ENCODE results near the gene ZNF628.
"Not testable (repeated sequence)": the region's sequence is repeated elsewhere in the genome, so short reads cannot be mapped to it uniquely, and the experiment has no call there.

The ZNF628 gene

GRCh38 chr19:55494172-55494761, 17.9 kb downstream of the ZNF628 start:
- TF ChIP-seq SPI1 (IDR thresholded peaks at IDR 0.05; ENCODE audit: borderline replicate concordance, low read depth) = no peak
- no peak for TF ChIP-seq GABPA (IDR thresholded peaks at IDR 0.05; ENCODE audit: low read depth)
- TF ChIP-seq CTCF (IDR thresholded peaks at IDR 0.05; ENCODE audit: insufficient read depth, low read length) = no peak
- no peak for TF ChIP-seq REST (IDR thresholded peaks at IDR 0.05; ENCODE audit: insufficient replicate concordance, low read depth)
- no peak for TF ChIP-seq POLR2AphosphoS5 (IDR thresholded peaks at IDR 0.05; ENCODE audit: low read depth)

GRCh38 chr19:55495646-55496349, 19.4 kb downstream of the ZNF628 start:
- Histone ChIP-seq H3K4me3 (replicated peaks; ENCODE audit: insufficient read depth, low read length) (no peak overlapping the region), H3K27ac (replicated peaks) (no peak overlapping the region), H3K27me3 (ENCODE audit: insufficient read depth, poor library complexity, severe bottlenecking) (peaks cover 23% of the 10 kb centered on the region)
- DNase-seq (ENCODE audit: low read depth in 1 of 2, low spot score in 1 of 2) = no peak
- TF ChIP-seq CTCF (IDR thresholded peaks at IDR 0.05; ENCODE audit: insufficient read depth, low read length) (no peak), SPI1 (IDR thresholded peaks at IDR 0.05; ENCODE audit: borderline replicate concordance, low read depth) (no peak), POLR2AphosphoS5 (IDR thresholded peaks at IDR 0.05; ENCODE audit: low read depth) (no peak), REST (IDR thresholded peaks at IDR 0.05; ENCODE audit: insufficient replicate concordance, low read depth) (no peak), GABPA (IDR thresholded peaks at IDR 0.05; ENCODE audit: low read depth) (no peak)

More at GRCh38 chr19:55494172-55494761, 17.9 kb downstream of the ZNF628 start:
- Histone ChIP-seq H3K4me3 (replicated peaks; ENCODE audit: insufficient read depth, low read length) (peak overlapping the region; percentile 2; the same call in 1 of the 2 replicates), H3K27me3 (ENCODE audit: insufficient read depth, poor library complexity, severe bottlenecking) (peaks cover 23% of the 10 kb centered on the region), H3K27ac (replicated peaks) (no peak overlapping the region)
- peak in 1 of 2 experiments; percentile 35 for DNase-seq (ENCODE audit: low read depth in 1 of 2, low spot score in 1 of 2)

GRCh38 chr19:55496820-55497219, 20.4 kb downstream of the ZNF628 start:
- H3K4me3 ChIP-seq (replicated peaks; ENCODE audit: insufficient read depth, low read length); DNase-seq (ENCODE audit: low read depth in 1 of 2, low spot score in 1 of 2); H3K27ac ChIP-seq (replicated peaks): not testable (repeated sequence)
- H3K27me3 ChIP-seq (ENCODE audit: insufficient read depth, poor library complexity, severe bottlenecking) = peaks cover 19% of the 10 kb centered on the region

- peaks cover 12% of the 10 kb centered on the region for H3K27me3 ChIP-seq (ENCODE audit: insufficient read depth, poor library complexity, severe bottlenecking)
- no peak for DNase-seq (ENCODE audit: low read depth in 1 of 2, low spot score in 1 of 2)
- H3K4me3 ChIP-seq (replicated peaks; ENCODE audit: insufficient read depth, low read length) = no peak overlapping the region
- H3K27ac ChIP-seq (replicated peaks) = no peak overlapping the region
- TF ChIP-seq CTCF (IDR thresholded peaks at IDR 0.05; ENCODE audit: insufficient read depth, low read length) (no peak), REST (IDR thresholded peaks at IDR 0.05; ENCODE audit: insufficient replicate concordance, low read depth) (no peak), SPI1 (IDR thresholded peaks at IDR 0.05; ENCODE audit: borderline replicate concordance, low read depth) (no peak), GABPA (IDR thresholded peaks at IDR 0.05; ENCODE audit: low read depth) (no peak), POLR2AphosphoS5 (IDR thresholded peaks at IDR 0.05; ENCODE audit: low read depth) (no peak)
These were observed 21.3 kb downstream of the ZNF628 start for GRCh38 chr19:55497763-55498162.

Data from HL-60 (cell line).